VCaP (cell line): ENCODE measurements around the gene SH2D1A.

Experiments
- H3K27ac ChIP-seq: fragments of 450-650 bp; 2 replicates; pipeline ENCODE4 v1.5.1; 2017
- CTCF ChIP-seq: fragments of 450-650 bp; conservative IDR thresholded peaks from 2 replicates; pipeline ENCODE4 v1.5.1; 2017; ENCODE audit warnings: mild to moderate bottlenecking, moderate library complexity

The SH2D1A gene

GRCh38 chrX:124358800-124359383 lies 12.5 kb downstream of the SH2D1A start:
- H3K27ac ChIP-seq: no peak overlapping the region
- no peak for TF ChIP-seq CTCF

GRCh38 chrX:124362072-124362471 lies 15.7 kb downstream of the SH2D1A start:
- no peak for TF ChIP-seq CTCF

GRCh38 chrX:124362761-124363160 lies 16.4 kb downstream of the SH2D1A start:
- no peak for TF ChIP-seq CTCF
- H3K27ac ChIP-seq: no peak overlapping the region

More at GRCh38 chrX:124362072-124362471, 15.7 kb downstream of the SH2D1A start:
- H3K27ac ChIP-seq: no peak overlapping the region

GRCh38 chrX:124369722-124370121 lies 23.4 kb downstream of the SH2D1A start:
- TF ChIP-seq CTCF: no peak
- no peak overlapping the region for H3K27ac ChIP-seq

GRCh38 chrX:124373348-124373747 lies 27.0 kb downstream of the SH2D1A start:
- no peak overlapping the region for H3K27ac ChIP-seq
- TF ChIP-seq CTCF: no peak

- H3K27ac ChIP-seq: no peak overlapping the region
- TF ChIP-seq CTCF: no peak
Measured at GRCh38 chrX:124378643-124379042, 32.3 kb downstream of the SH2D1A start.

- no peak overlapping the region for H3K27ac ChIP-seq
- TF ChIP-seq CTCF: no peak
Measured at GRCh38 chrX:124383354-124383753, 37.0 kb downstream of the SH2D1A start.
